Measurements from ENCODE around the gene CLIC1. TPM values are rescaled to one million over a fixed set of nuclear protein-coding genes. Genes with fewer than 3 reads are reported as not detected.

The CLIC1 gene
- total RNA-seq (2014; rRNA removed; shearing (Covaris generic)), result 376 and 413 TPM in 2 replicates
- total RNA-seq (2022), result 314 and 318 TPM in 2 replicates
- percentile 83 among the genes with signal in this experiment for Bru-seq, nascent RNA
- percentile 95 among the genes with signal in this experiment for BruChase-seq, experiment 1, labeled RNA remaining after a 6-hour chase
- percentile 83 among the genes with signal in this experiment for BruChase-seq, experiment 2, labeled RNA remaining after a 2-hour chase
- long read RNA-seq, transcript CLIC1-210 (7 exons, 1,098 nt), result minor isoform, 5 of 411 reads
- long read RNA-seq, transcript CLIC1-208 (6 exons, 1,254 nt), result major isoform, 399 of 411 reads
- long read RNA-seq, partial matches to known transcripts, result 0 of 411 reads
- long read RNA-seq, other reads (novel, unspliced or antisense), result 5 of 411 reads

- POLR2A ChIA-PET, result interaction anchor here (0.6 to 7.1 kb wide), 14 partner anchors 9 to 194 kb away, joined by 3 to 43 read pairs (median 4); partner anchors contain the start of genes ABHD16A, DDX39B, HSPA1B and LSM2
- CTCF ChIA-PET (ENCODE audit: unreplicated experiment), result no interaction called here
- peak within 1 kb of the TSS; percentile 20; the same call in 1 of the 2 replicates for H2AFZ ChIP-seq (ENCODE audit: low read length)
- peaks cover 54% of the 10 kb centered on the region for H3K4me1 ChIP-seq (ENCODE audit: insufficient read depth, low read length, poor library complexity, severe bottlenecking)
- BruUV-seq (replicated peaks), result TSS peak; percentile 38
- H3K79me2 ChIP-seq (ENCODE audit: insufficient read depth, low read depth, low read length), result peaks cover 45% of the 10 kb centered on the region
- DNase-seq (ENCODE audit: low spot score), result peak; percentile 81
- H3K27ac ChIP-seq (ENCODE audit: low read depth, low read length, poor library complexity, severe bottlenecking), result peak within 1 kb of the TSS; percentile 93
- peaks cover 35% of the 10 kb centered on the region for H3K36me3 ChIP-seq (ENCODE audit: insufficient read depth, low read length)
- intact Hi-C loops (cut with micrococcal nuclease; ENCODE audit: unreplicated experiment), result no loop called here
- no peaks in the 10 kb centered on the region for H3K9me3 ChIP-seq (ENCODE audit: low read length)
- H3K4me3 ChIP-seq (ENCODE audit: low read depth, low read length, poor library complexity, severe bottlenecking), result peak within 1 kb of the TSS; percentile 78
- no peaks in the 10 kb centered on the region for H3K9me2 ChIP-seq (ENCODE audit: insufficient read depth, low read length)
- 0 out of 2 replicates have a peak, but pooled peaks cover 8% of the 10 kb centered on the region for H4K20me1 ChIP-seq (ENCODE audit: insufficient read depth, low read length)
- no peak for TF ChIP-seq EZH2phosphoT487 (IDR thresholded peaks at IDR 0.05; ENCODE audit: borderline replicate concordance, low read depth, low read length)
- TF ChIP-seq, protein P1, sequence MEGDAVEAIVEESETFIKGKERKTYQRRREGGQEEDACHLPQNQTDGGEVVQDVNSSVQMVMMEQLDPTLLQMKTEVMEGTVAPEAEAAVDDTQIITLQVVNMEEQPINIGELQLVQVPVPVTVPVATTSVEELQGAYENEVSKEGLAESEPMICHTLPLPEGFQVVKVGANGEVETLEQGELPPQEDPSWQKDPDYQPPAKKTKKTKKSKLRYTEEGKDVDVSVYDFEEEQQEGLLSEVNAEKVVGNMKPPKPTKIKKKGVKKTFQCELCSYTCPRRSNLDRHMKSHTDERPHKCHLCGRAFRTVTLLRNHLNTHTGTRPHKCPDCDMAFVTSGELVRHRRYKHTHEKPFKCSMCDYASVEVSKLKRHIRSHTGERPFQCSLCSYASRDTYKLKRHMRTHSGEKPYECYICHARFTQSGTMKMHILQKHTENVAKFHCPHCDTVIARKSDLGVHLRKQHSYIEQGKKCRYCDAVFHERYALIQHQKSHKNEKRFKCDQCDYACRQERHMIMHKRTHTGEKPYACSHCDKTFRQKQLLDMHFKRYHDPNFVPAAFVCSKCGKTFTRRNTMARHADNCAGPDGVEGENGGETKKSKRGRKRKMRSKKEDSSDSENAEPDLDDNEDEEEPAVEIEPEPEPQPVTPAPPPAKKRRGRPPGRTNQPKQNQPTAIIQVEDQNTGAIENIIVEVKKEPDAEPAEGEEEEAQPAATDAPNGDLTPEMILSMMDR (conservative IDR thresholded peaks at IDR 0.05; ENCODE audit: low read length), result no peak
- H3K4me2 ChIP-seq (ENCODE audit: low read length), result peak within 1 kb of the TSS; percentile 76
Observed at GRCh38 chr6:31736021-31736767, at the start of gene CLIC1. Gene CLIC1 (minus strand): TSS chr6:31736530. CDS start chr6:31736300, 230 bp downstream.

GRCh38 chr6:31785475-31785874 lies 49.1 kb upstream of the CLIC1 start:
- intact Hi-C loops (cut with micrococcal nuclease; ENCODE audit: unreplicated experiment), result loop anchor here (5.0 kb wide), 2 partner anchors 43 to 163 kb away; partner anchors contain the start of genes MSH5 and PRRC2A
- no peak for DNase-seq (ENCODE audit: low spot score)
- Histone ChIP-seq H3K9me3 (ENCODE audit: low read length) (no peaks in the 10 kb centered on the region), H3K4me1 (ENCODE audit: insufficient read depth, low read length, poor library complexity, severe bottlenecking) (peaks cover 25% of the 10 kb centered on the region), H3K4me3 (ENCODE audit: low read depth, low read length, poor library complexity, severe bottlenecking) (no peak overlapping the region), H3K79me2 (ENCODE audit: insufficient read depth, low read depth, low read length) (peaks cover 10% of the 10 kb centered on the region; the same call in 1 of the 2 replicates), H3K9me2 (ENCODE audit: insufficient read depth, low read length) (no peaks in the 10 kb centered on the region), H3K4me2 (ENCODE audit: low read length) (no peak overlapping the region), H3K36me3 (ENCODE audit: insufficient read depth, low read length) (peaks cover 90% of the 10 kb centered on the region), H4K20me1 (ENCODE audit: insufficient read depth, low read length) (no peaks in the 10 kb centered on the region), H3K27ac (ENCODE audit: low read depth, low read length, poor library complexity, severe bottlenecking) (no peak overlapping the region), H2AFZ (ENCODE audit: low read length) (no peak overlapping the region)
- no TSS peak for BruUV-seq (replicated peaks)
- POLR2A ChIA-PET, result interaction anchor here (0.6 to 0.7 kb wide), 2 partner anchors 21 to 380 kb away, joined by 3 to 6 read pairs; partner anchors contain the start of gene LSM2
- TF ChIP-seq EZH2phosphoT487 (IDR thresholded peaks at IDR 0.05; ENCODE audit: borderline replicate concordance, low read depth, low read length), result no peak
- TF ChIP-seq, protein P1 (conservative IDR thresholded peaks at IDR 0.05; ENCODE audit: low read length), result no peak
- CTCF ChIA-PET (ENCODE audit: unreplicated experiment), result no interaction called here

Measured in OCI-LY7 (cell line).